PC-3 (cell line): Measurements from ENCODE around the gene PRKCQ. TPM values are rescaled to one million over a fixed set of nuclear protein-coding genes. Genes with fewer than 3 reads are reported as not detected.

Experiments used
- ATAC-seq: fragments of 200-7000 bp; cut with Tn5 transposase; 2 replicates; pipeline ENCODE4 v1.9.1; 2020; ENCODE audit warnings: mild to moderate bottlenecking, moderate library complexity
- BruUV-seq: library from RNA; stranded (reverse); fragments of 400-500 nt; replicated peaks from 2 replicates; lab custom pipeline; 2021; lab: Mats Ljungman, UMichigan
- CTCF ChIA-PET: fragments of 300-600 bp; sonication (Branson Sonifier 250); formaldehyde crosslinking; loops from one replicate; lab custom pipeline; 2022; ENCODE audit warnings: antibody characterized with exemption; lab: Charles Lee
- POLR2A ChIA-PET: fragments of 300-600 bp; sonication (Branson Sonifier 250); formaldehyde crosslinking; loops from one replicate; lab custom pipeline; 2022; ENCODE audit warnings: antibody characterized with exemption; ENCODE audit not compliant: unreplicated experiment; lab: Charles Lee
- DNase-seq: peaks from one replicate; pipeline ENCODE4 v3.0.0-alpha.2; 2015
- H2AFZ ChIP-seq: fragments of 300-600 bp; sonication (generic); 2 replicates; pipeline ENCODE4 v1.6.0; 2016; ENCODE audit warnings: antibody characterized with exemption, low read length
- H3F3A ChIP-seq: fragments of 300-600 bp; sonication (generic); one replicate; pipeline ENCODE4 v1.6.0; 2017; ENCODE audit warnings: antibody characterized with exemption, low read length, control low read depth, mild to moderate bottlenecking; ENCODE audit not compliant: unreplicated experiment
- H3K27ac ChIP-seq: fragments of 300-600 bp; sonication (generic); 2 replicates; pipeline ENCODE4 v1.5.1; 2016; ENCODE audit warnings: mild to moderate bottlenecking, low read length
- H3K27me3 ChIP-seq: fragments of 300-600 bp; sonication (generic); 2 replicates; pipeline ENCODE4 v1.6.1; 2016; ENCODE audit warnings: low read length, mixed read lengths
- H3K36me3 ChIP-seq: fragments of 300-600 bp; sonication (generic); 2 replicates; pipeline ENCODE4 v1.6.1; 2016; ENCODE audit warnings: low read depth, mixed run types, low read length, mixed read lengths
- H3K4me1 ChIP-seq: fragments of 300-600 bp; sonication (generic); 2 replicates; pipeline ENCODE4 v1.5.1; 2016; ENCODE audit warnings: low read length; ENCODE audit not compliant: insufficient read depth
- H3K4me2 ChIP-seq: fragments of 300-600 bp; sonication (generic); 2 replicates; pipeline ENCODE4 v1.6.0; 2016; ENCODE audit warnings: low read length
- H3K4me3 ChIP-seq: fragments of 300-600 bp; sonication (generic); 2 replicates; pipeline ENCODE4 v1.5.1; 2016; ENCODE audit warnings: mild to moderate bottlenecking, low read length, mixed read lengths
- H3K79me2 ChIP-seq: fragments of 300-600 bp; sonication (generic); 2 replicates; pipeline ENCODE4 v1.6.1; 2017; ENCODE audit warnings: low read length, mixed read lengths
- H3K9ac ChIP-seq: fragments of 300-600 bp; sonication (generic); 2 replicates; pipeline ENCODE4 v1.6.0; 2016; ENCODE audit warnings: mild to moderate bottlenecking, low read length
- H3K9me2 ChIP-seq: fragments of 300-600 bp; sonication (generic); replicated peaks from 2 replicates; pipeline ENCODE4 v1.6.1; 2016; ENCODE audit warnings: mixed run types, low read length, mixed read lengths
- H3K9me3 ChIP-seq: fragments of 300-600 bp; sonication (generic); 2 replicates; pipeline ENCODE4 v1.6.1; 2016; ENCODE audit warnings: low read length, mixed read lengths
- H4K20me1 ChIP-seq: fragments of 300-600 bp; sonication (generic); 2 replicates; pipeline ENCODE4 v1.6.1; 2016; ENCODE audit warnings: low read length, mixed read lengths
- EZH2 ChIP-seq: fragments of 300-600 bp; sonication (generic); IDR thresholded peaks from one replicate; pipeline ENCODE4 v1.6.1; 2017; ENCODE audit warnings: antibody characterized with exemption, mild to moderate bottlenecking, low read length; ENCODE audit not compliant: unreplicated experiment
- EZH2phosphoT487 ChIP-seq: fragments of 300-600 bp; sonication (generic); IDR thresholded peaks from 2 replicates; pipeline ENCODE4 v1.6.1; 2018; ENCODE audit warnings: mild to moderate bottlenecking, antibody characterized with exemption, low read length, borderline replicate concordance
- intact Hi-C: fragments of 100-400 bp; cut with micrococcal nuclease; formaldehyde crosslinking; loops from 2 replicates; pipeline ENCODE4 v1.9.0; 2023
- total RNA-seq: library from RNA; depleted of rRNA; stranded (reverse); fragments of >200 nt; gene quantifications from 2 replicates; pipeline ENCODE4 v1.2.3, GENCODE V29; 2014
- TF ChIP-seq, protein P1 (sequence below): fragments of 300-600 bp; sonication (generic); conservative IDR thresholded peaks from 2 replicates; pipeline ENCODE4 v1.5.1; 2017; ENCODE audit warnings: antibody characterized with exemption, low read depth, mild to moderate bottlenecking, low read length

Gene PRKCQ
- total RNA-seq, 1 experiment from 2014 or later = not detected

DNA sequence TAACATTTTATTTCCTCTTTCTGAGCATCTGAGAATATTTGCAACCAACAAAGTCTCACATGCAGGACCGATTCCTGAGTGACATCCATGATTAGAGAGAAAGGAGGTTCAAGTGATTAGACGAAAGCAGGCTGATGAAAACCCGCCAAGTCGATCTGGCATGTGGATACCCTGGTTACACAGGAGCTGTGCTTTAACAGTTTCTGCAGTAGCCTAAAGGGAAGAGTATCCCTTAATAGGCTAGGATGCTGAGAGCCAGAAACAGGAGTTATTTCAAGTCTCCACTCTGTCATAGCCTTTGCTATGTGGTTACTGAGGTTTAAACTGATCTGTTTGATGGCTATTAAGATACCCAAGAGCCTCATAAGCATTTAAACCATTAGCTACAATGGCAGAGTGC lies 82.5 kb downstream of the PRKCQ start:
- Histone ChIP-seq H3K27me3 (peaks cover 60% of the 10 kb centered on the region), H3K36me3 (no peaks in the 10 kb centered on the region), H3K4me2 (no peak overlapping the region), H3K79me2 (no peaks in the 10 kb centered on the region), H3K9me2 (no peaks in the 10 kb centered on the region), H3K4me3 (no peak overlapping the region), H3K9ac (no peak overlapping the region), H3K4me1 (no peaks in the 10 kb centered on the region), H3K27ac (no peak overlapping the region), H4K20me1 (no peaks in the 10 kb centered on the region), H3F3A (no peaks in the 10 kb centered on the region), H3K9me3 (no peaks in the 10 kb centered on the region), H2AFZ (no peak overlapping the region)
- ChIA-PET CTCF (no interaction called here), POLR2A (no interaction called here)
- no peak for ATAC-seq
- DNase-seq = no peak
- intact Hi-C loops = no loop called here
- TF ChIP-seq, protein P1, sequence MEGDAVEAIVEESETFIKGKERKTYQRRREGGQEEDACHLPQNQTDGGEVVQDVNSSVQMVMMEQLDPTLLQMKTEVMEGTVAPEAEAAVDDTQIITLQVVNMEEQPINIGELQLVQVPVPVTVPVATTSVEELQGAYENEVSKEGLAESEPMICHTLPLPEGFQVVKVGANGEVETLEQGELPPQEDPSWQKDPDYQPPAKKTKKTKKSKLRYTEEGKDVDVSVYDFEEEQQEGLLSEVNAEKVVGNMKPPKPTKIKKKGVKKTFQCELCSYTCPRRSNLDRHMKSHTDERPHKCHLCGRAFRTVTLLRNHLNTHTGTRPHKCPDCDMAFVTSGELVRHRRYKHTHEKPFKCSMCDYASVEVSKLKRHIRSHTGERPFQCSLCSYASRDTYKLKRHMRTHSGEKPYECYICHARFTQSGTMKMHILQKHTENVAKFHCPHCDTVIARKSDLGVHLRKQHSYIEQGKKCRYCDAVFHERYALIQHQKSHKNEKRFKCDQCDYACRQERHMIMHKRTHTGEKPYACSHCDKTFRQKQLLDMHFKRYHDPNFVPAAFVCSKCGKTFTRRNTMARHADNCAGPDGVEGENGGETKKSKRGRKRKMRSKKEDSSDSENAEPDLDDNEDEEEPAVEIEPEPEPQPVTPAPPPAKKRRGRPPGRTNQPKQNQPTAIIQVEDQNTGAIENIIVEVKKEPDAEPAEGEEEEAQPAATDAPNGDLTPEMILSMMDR = no peak
- TF ChIP-seq EZH2 (no peak), EZH2phosphoT487 (no peak)
- no TSS peak for BruUV-seq

GRCh38 chr10:6494936-6495592 lies 85.0 kb downstream of the PRKCQ start:
- ATAC-seq = no peak
- H3K27ac ChIP-seq = no peak overlapping the region
- H3K9ac ChIP-seq = no peak overlapping the region
- H4K20me1 ChIP-seq = no peaks in the 10 kb centered on the region
- no peaks in the 10 kb centered on the region for H3K36me3 ChIP-seq
- no peaks in the 10 kb centered on the region for H3K4me1 ChIP-seq
- no peak overlapping the region for H2AFZ ChIP-seq
- H3K9me3 ChIP-seq = no peaks in the 10 kb centered on the region
- TF ChIP-seq EZH2phosphoT487 = no peak
- no peak for TF ChIP-seq EZH2
- TF ChIP-seq, protein P1 = no peak
- peaks cover 71% of the 10 kb centered on the region for H3K27me3 ChIP-seq
- DNase-seq = no peak
- H3F3A ChIP-seq = no peaks in the 10 kb centered on the region
- POLR2A ChIA-PET = no interaction called here
- no peaks in the 10 kb centered on the region for H3K79me2 ChIP-seq
- CTCF ChIA-PET = no interaction called here
- no peaks in the 10 kb centered on the region for H3K9me2 ChIP-seq
- intact Hi-C loops = no loop called here
- no TSS peak for BruUV-seq
- no peak overlapping the region for H3K4me3 ChIP-seq
- no peak overlapping the region for H3K4me2 ChIP-seq

- Histone ChIP-seq H3K27me3 (peaks cover 77% of the 10 kb centered on the region), H2AFZ (no peak overlapping the region), H3K9me2 (no peaks in the 10 kb centered on the region), H4K20me1 (no peaks in the 10 kb centered on the region), H3K9ac (no peak overlapping the region), H3K4me2 (no peak overlapping the region), H3K4me1 (no peaks in the 10 kb centered on the region), H3K4me3 (no peak overlapping the region), H3K36me3 (no peaks in the 10 kb centered on the region), H3K27ac (no peak overlapping the region), H3F3A (no peaks in the 10 kb centered on the region), H3K79me2 (no peaks in the 10 kb centered on the region), H3K9me3 (no peaks in the 10 kb centered on the region)
- TF ChIP-seq, protein P1 = no peak
- TF ChIP-seq EZH2 = no peak
- no peak for TF ChIP-seq EZH2phosphoT487
- CTCF ChIA-PET = no interaction called here
- no peak for ATAC-seq
- POLR2A ChIA-PET = no interaction called here
- BruUV-seq = no TSS peak
- intact Hi-C loops = no loop called here
- DNase-seq = no peak
Measured at GRCh38 chr10:6494442-6494819, 85.6 kb downstream of the PRKCQ start.
